8988T (cell line): Measurements from ENCODE around the gene ZNF784.
"Not testable (repeated sequence)": the region's sequence is repeated elsewhere in the genome, so short reads cannot be mapped to it uniquely, and the experiment has no call there.

Source experiments
- DNase-seq: peaks from one replicate; pipeline ENCODE4 v3.0.0; 2011

The ZNF784 gene

DNA sequence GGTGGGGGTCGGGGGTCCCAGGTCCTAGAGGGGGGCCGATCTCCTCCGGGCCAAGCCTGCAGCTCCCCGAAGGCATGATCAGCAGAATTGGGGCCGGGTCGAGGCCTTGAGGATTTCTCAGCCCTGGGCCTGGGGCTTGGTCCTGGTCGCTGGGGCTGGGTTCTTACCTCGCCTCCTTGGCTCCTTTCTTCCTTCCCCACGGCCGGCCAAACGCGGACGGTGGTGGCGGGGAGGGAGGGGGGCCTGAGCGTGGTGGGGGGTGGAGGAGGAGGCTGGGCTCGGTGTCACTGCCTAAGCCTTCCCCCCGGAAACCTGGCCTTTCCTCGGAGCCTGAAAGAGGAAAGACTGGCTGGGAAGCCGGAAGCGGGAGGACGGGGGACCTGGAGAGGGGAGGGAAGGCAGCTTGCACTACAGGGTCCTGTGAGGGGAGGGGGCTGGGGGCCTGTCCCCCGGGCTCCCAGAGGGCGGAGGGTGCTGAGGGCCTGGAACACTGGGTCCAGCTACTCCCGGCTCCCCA lies 43.7 kb downstream of the ZNF784 start, which contains the start of gene ZNF579:
Gene ZNF579, minus strand, starts transcription at position 221 of the 517 bp plus-strand sequence. CDS start 1,209 bp downstream, outside the sequence.
- peak; percentile 85 for DNase-seq

- DNase-seq = peak; percentile 49
These were observed 44.4 kb downstream of the ZNF784 start for GRCh38 chr19:55579766-55580621.

DNA sequence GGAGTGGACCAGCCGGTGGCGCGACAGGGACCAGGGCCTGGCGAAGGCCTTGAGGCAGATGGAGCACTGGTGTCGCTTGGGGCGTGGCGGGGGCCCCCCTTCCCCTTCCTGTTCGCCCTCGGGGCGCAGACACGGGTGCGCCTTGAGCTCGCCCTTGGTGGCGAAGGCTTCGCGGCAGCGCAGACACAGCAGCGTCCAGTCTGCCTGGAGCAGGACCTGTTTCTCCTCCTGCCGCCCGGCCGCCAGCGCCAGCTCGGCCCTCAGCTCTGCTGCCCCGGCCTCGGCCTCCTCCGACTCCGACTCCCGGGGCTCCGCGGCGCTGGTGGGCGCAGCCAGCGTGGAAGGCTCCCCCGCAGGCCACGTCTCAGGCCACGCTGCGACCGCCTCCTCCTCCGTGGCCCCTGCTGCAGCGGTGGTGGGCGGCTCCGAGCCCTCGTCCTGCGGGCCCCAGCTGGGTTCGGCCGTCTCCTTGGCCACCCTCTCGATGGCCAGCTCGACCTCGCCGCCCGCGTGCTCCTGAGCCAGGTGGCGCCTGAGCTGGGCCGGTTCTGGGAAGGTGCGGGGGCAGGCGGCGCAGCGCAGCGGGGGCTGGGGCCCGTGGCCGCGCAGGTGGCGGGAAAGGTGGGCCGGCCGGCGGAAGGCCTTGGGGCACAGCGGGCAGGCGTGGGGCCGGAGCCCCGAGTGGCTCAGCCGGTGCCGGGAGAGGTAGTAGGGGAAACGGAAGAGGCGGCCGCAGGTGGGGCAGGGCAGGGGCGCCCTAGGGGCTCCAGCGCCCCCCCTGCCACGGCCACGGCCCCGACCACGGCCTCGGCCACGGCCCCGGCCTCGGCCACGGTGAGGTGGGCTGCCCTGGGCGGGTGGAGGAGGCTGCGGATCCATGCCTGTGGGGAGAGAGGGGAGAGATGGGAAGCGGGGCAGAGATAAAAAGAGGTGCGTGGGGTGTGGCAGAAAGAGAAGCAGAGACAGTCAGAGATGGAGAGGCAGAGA lies 45.3 kb downstream of the ZNF784 start:
- DNase-seq = no peak

GRCh38 chr19:55578031-55578760 lies 46.2 kb downstream of the ZNF784 start:
- no peak for DNase-seq

DNA sequence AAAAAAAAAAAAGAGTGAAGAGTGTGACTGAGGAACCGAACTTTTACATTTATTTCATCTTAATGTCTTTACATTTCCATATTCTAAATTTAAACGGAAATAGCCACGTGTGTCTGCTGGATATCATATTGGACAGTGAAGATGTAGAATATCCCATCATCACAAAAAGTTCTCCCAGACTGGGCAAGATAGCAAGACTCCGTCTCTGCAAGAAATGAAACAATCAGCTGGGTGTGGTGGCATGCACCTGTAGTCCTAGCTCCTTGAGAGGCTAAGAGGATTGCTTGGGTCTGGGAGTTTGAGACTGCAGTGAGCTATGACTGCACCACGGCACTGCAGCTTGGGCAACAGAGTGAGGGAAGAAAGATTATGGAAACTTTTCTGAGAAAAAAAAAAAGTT lies 47.6 kb downstream of the ZNF784 start:
- no peak for DNase-seq

DNA sequence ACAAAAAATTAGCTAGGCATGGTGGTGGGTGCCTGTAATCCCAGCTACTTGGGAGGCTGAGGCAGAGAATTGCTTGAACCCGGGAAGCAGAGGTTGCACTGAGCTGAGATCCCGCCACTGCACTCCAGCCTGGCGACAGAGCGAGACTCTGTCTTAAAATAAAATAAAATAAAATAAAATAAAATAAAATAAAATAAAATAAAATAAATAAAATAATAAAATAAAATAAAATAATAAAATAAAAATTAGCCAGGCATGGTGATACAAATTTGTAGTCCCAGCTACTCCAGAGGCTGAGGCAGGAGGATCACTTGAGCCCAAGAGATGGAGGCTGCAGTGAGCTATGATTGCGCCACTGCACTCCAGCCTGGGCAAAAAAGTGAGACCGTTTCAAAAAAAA lies 50.4 kb downstream of the ZNF784 start:
- not testable (repeated sequence) for DNase-seq
